NCI-H128 (cell line): ENCODE data around the gene INPP5K.
"Not testable (repeated sequence)": the region's sequence is repeated elsewhere in the genome, so short reads cannot be mapped to it uniquely, and the experiment has no call there.

Experiments used
- DNase-seq: peaks from one replicate; lab custom pipeline; 2025; ENCODE audit not compliant: unreplicated experiment; lab: John Stamatoyannopoulos, UW

INPP5K gene

GRCh38 chr17:1548032-1548431 lies 31.6 kb upstream of the INPP5K start:
- no peak for DNase-seq

GRCh38 chr17:1546292-1546922 lies 30.0 kb upstream of the INPP5K start:
- no peak for DNase-seq

GRCh38 chr17:1545618-1546017 lies 29.2 kb upstream of the INPP5K start:
- no peak for DNase-seq

- DNase-seq, result no peak
These were observed 25.9 kb upstream of the INPP5K start for GRCh38 chr17:1542316-1542715.

- DNase-seq, result no peak
These were observed 25.0 kb upstream of the INPP5K start for GRCh38 chr17:1541367-1541904.

- no peak for DNase-seq
These were observed 23.4 kb upstream of the INPP5K start for GRCh38 chr17:1539811-1540210.

GRCh38 chr17:1535737-1536136 lies 19.3 kb upstream of the INPP5K start:
- DNase-seq, result no peak

GRCh38 chr17:1533661-1534325 lies 17.4 kb upstream of the INPP5K start:
- DNase-seq, result no peak

- DNase-seq, result no peak
These were observed 16.6 kb upstream of the INPP5K start for GRCh38 chr17:1532836-1533602.

GRCh38 chr17:1529863-1530262 lies 13.5 kb upstream of the INPP5K start:
- DNase-seq, result no peak

- not testable (repeated sequence) for DNase-seq
These were observed 10.5 kb upstream of the INPP5K start for GRCh38 chr17:1526876-1527275.

- DNase-seq, result no peak
These were observed 6.2 kb upstream of the INPP5K start for GRCh38 chr17:1522626-1523025.

GRCh38 chr17:1521086-1521640 lies 4.8 kb upstream of the INPP5K start:
- no peak for DNase-seq

- DNase-seq, result no peak
These were observed 3.3 kb upstream of the INPP5K start for GRCh38 chr17:1519678-1520077.

- no peak for DNase-seq
These were observed 2.0 kb upstream of the INPP5K start for GRCh38 chr17:1518410-1518809.

GRCh38 chr17:1515640-1516387 lies 598 bp downstream of the INPP5K start:
- DNase-seq, result no peak

- DNase-seq, result no peak
These were observed 4.1 kb downstream of the INPP5K start for GRCh38 chr17:1512351-1512750.

GRCh38 chr17:1511756-1512321 lies 4.6 kb downstream of the INPP5K start:
- DNase-seq, result no peak

GRCh38 chr17:1511290-1511689 lies 5.1 kb downstream of the INPP5K start:
- DNase-seq, result no peak

GRCh38 chr17:1509290-1509881 lies 7.0 kb downstream of the INPP5K start:
- DNase-seq, result no peak
